Astrocyte of the spinal cord (primary cell): ENCODE data around the gene ZNFX1.
"Not testable (repeated sequence)": the region's sequence is repeated elsewhere in the genome, so short reads cannot be mapped to it uniquely, and the experiment has no call there.

Source experiments
- DNase-seq: peaks from one replicate; pipeline ENCODE4 v3.0.0; 2011; ENCODE audit warnings: low read depth, low spot score
- H3K4me3 ChIP-seq: 2 replicates; pipeline ENCODE4 v1.5.1; 2011; ENCODE audit warnings: low read depth, mild to moderate bottlenecking, low read length, moderate library complexity
- in situ Hi-C: cut with HindIII; loops from 2 replicates; pipeline ENCODE4 v1.10.0; 2017; ENCODE audit warnings: low sequenced_read_pairs
- TF ChIP-seq, protein P1 (sequence below): IDR thresholded peaks from 2 replicates; pipeline ENCODE4 v1.5.1; 2012; ENCODE audit warnings: low read depth, mild to moderate bottlenecking, low read length, inconsistent platforms

ZNFX1 gene

DNA sequence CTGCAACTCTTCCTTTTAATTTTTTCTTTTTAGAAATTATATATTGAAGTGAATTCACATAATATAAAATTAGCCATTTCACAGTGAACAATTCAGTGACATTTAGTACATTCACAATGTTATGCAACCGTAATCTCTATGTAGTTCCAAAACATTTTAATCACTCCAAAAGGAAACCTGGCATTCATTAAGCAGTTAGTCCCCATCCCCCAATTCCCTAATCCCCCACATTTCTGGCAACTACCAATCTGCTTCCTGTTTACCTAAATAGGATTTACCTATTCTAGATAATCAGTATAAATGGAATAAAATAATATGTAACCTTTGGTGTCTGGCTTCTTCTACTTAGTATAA lies 67.1 kb downstream of the ZNFX1 start:
- H3K4me3 ChIP-seq, result no peak overlapping the region
- no peak for DNase-seq
- TF ChIP-seq, protein P1, sequence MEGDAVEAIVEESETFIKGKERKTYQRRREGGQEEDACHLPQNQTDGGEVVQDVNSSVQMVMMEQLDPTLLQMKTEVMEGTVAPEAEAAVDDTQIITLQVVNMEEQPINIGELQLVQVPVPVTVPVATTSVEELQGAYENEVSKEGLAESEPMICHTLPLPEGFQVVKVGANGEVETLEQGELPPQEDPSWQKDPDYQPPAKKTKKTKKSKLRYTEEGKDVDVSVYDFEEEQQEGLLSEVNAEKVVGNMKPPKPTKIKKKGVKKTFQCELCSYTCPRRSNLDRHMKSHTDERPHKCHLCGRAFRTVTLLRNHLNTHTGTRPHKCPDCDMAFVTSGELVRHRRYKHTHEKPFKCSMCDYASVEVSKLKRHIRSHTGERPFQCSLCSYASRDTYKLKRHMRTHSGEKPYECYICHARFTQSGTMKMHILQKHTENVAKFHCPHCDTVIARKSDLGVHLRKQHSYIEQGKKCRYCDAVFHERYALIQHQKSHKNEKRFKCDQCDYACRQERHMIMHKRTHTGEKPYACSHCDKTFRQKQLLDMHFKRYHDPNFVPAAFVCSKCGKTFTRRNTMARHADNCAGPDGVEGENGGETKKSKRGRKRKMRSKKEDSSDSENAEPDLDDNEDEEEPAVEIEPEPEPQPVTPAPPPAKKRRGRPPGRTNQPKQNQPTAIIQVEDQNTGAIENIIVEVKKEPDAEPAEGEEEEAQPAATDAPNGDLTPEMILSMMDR, result no peak
- in situ Hi-C loops, result no loop called here

DNA sequence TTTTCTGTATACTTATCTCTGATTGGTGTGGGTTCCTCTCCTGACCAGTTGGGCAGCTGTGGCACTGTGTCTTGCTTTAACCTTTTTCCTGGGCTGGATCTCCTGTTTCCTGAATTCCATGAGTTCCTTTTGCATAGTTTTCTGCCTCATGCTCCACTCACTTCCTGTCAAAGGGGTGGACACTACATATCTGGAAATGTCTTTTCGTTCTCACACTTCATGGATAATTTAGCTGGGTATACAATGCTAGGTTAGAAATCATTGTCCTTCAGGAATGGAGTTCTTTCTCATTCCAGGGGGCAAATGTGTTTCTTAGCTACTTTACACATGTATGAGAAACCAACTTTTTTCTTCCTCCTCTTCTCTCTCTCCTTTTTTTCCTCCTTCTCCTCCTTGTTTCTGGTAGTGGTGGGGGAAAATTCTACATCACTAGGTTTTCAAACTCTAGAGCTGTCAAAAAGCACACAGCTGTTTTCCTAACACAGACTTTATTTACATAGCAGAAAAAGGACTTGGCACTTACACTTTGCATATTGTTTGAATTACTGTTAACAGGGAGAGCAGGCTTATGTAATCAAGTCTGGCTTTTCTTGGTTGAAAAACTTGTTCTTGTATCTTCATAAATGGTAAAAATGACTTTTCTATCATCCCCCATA lies 67.6 kb downstream of the ZNFX1 start:
- in situ Hi-C loops, result no loop called here
- TF ChIP-seq, protein P1, result no peak
- no peak overlapping the region for H3K4me3 ChIP-seq
- no peak for DNase-seq

GRCh38 chr20:49207076-49207475 lies 70.8 kb downstream of the ZNFX1 start:
- in situ Hi-C loops, result no loop called here
- DNase-seq, result no peak
- H3K4me3 ChIP-seq, result no peak overlapping the region
- TF ChIP-seq, protein P1, result peak; percentile 4

GRCh38 chr20:49203746-49204145 lies 74.1 kb downstream of the ZNFX1 start:
- H3K4me3 ChIP-seq, result no peak overlapping the region
- DNase-seq, result no peak
- TF ChIP-seq, protein P1, result no peak
- in situ Hi-C loops, result no loop called here

DNA sequence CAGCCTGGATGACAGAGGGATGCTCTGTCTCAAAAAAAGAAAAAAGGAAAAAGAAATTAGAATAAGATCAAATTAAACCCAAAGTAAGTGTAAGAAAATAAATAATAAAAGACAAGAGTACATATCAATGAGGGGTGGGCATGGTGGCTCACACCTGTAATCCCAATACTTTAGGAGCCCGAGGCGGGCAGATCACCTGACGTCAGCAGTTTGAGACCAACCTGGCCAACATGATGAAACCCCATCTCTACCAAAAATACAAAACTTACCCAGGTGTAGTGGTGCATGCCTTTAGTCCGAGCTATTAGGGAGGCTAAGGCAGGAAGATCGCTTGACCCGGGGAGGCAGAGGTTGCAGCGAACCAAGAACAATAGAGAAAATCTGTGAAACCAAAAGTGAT lies 74.8 kb downstream of the ZNFX1 start:
- TF ChIP-seq, protein P1, result no peak
- no peak overlapping the region for H3K4me3 ChIP-seq
- in situ Hi-C loops, result no loop called here
- DNase-seq, result no peak

DNA sequence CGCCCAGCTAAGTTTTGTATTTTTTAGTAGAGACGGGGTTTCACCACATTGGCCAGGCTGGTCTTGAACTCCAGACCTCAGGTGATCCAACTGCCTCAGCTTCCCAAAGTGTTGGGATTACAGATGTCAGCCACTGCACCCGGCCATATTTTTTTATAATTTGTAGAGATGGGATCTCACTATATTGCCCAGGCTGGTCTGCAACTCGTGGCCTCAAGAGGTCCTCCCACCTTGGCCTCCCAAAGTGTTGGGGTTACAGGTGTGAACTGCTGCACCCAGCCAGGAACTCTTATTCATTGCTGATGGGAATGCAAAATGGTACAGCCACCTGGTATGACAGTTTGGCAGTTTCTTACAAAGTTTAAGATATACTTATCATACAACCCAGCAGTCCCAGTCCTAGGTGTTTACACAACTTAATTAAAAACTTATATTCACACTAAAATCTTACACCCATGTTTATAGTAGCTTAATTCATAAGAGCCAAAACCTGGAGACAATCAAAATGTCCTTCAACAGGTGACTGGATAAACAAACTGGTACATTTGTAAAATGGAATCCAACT lies 78.0 kb downstream of the ZNFX1 start:
- in situ Hi-C loops, result no loop called here
- TF ChIP-seq, protein P1, result no peak
- no peak for DNase-seq
- no peak overlapping the region for H3K4me3 ChIP-seq

GRCh38 chr20:49192944-49193518 lies 84.8 kb downstream of the ZNFX1 start:
- DNase-seq, in situ Hi-C loops, H3K4me3 ChIP-seq: not testable (repeated sequence)
